Right atrium auricular region (tissue), 2 donors: ENCODE measurements around the gene CLCN4. TPM values are rescaled to one million over a fixed set of nuclear protein-coding genes. Genes with fewer than 3 reads are reported as not detected.

ENCODE experiments used
- DNase-seq: peaks from one replicate; pipeline ENCODE4 v3.0.0-alpha.2; 2019; ENCODE audit warnings: low spot score
- H3K27ac ChIP-seq, 2 donors: fragments of 200-600 bp; sonication (generic); 1 replicate in 1 of 2; 2 replicates in 1 of 2; pipeline ENCODE4 v1.5.1; 2016 to 2019
- H3K27me3 ChIP-seq, 2 donors: fragments of 200-600 bp; sonication (generic); one replicate each; pipeline versions ENCODE4 v1.5.1 to v1.6.0; 2017 to 2019
- H3K36me3 ChIP-seq: fragments of 200-600 bp; sonication (generic); one replicate; pipeline ENCODE4 v1.5.1; 2016
- H3K4me1 ChIP-seq, 2 donors: fragments of 200-600 bp; sonication (generic); one replicate each; pipeline versions ENCODE4 v1.5.1 to v1.6.0; 2017 to 2019
- H3K4me3 ChIP-seq, 2 donors: fragments of 200-600 bp; sonication (generic); 1 replicate in 1 of 2; 2 replicates in 1 of 2; pipeline ENCODE4 v1.5.1; 2017 to 2019; ENCODE audit warnings: mild to moderate bottlenecking in 1 of 2, moderate library complexity in 1 of 2
- H3K9me3 ChIP-seq, 2 donors: fragments of 200-600 bp; sonication (generic); one replicate each; pipeline ENCODE4 v1.5.1; 2019
- CTCF ChIP-seq, 2 donors: fragments of 200-600 bp; sonication (generic); IDR thresholded peaks; one replicate each; pipeline ENCODE4 v1.5.1; 2019; ENCODE audit warnings: antibody characterized with exemption in 2 of 2
- total RNA-seq, 2 donors: library from RNA; depleted of rRNA; stranded (reverse); fragments of >200 nt; gene quantifications; one replicate each; pipeline ENCODE4 v1.1.0, GENCODE V29; 2016

CLCN4 gene
- total RNA-seq, 2 donors from 2014 or later: 15.6 to 37.6 TPM

DNA sequence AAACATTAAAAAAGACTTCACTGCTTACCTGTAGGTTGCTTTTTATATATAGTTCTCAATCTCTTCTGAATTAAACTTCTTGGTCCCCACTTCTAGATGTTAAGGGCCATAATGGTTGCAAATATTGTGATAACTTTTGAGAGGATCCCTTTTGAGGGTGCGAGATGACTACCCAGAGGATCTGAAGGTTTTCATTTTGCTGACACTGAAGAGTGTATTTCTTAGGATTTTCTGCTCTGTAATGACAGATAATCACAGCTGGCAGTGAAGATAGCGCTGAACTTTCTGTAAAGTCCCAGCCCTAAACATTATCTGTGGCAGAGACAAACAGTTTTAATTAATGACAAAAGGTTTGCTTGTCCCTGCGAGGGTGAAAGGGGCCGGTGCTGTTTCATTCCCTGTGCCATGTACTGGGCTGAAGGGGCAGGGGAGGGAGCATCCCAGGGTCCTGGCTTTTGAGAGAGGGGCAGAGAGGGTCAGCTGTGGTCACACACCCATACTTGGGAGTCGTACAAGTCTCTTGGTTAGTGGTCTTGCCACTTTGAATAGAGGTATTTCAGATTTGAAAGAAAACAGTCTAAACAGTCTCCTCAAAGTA lies 22.2 kb downstream of the CLCN4 start:
- Histone ChIP-seq H3K9me3 (no peaks in the 10 kb centered on the region), H3K36me3 (no peaks in the 10 kb centered on the region), H3K27ac (no peak overlapping the region), H3K4me1 (peaks cover 0 to 25% of the 10 kb centered on the region in 2 donors), H3K27me3 (no peaks in the 10 kb centered on the region), H3K4me3 (no peak overlapping the region)
- TF ChIP-seq CTCF (IDR thresholded peaks at IDR 0.05): no peak
- no peak for DNase-seq

GRCh38 chrX:10183760-10184159 lies 27.0 kb downstream of the CLCN4 start:
- Histone ChIP-seq H3K36me3 (no peaks in the 10 kb centered on the region), H3K27me3 (no peaks in the 10 kb centered on the region), H3K9me3 (no peaks in the 10 kb centered on the region), H3K4me3 (no peak overlapping the region), H3K27ac (no peak overlapping the region), H3K4me1 (no peaks in the 10 kb centered on the region)
- no peak for TF ChIP-seq CTCF (IDR thresholded peaks at IDR 0.05)
- no peak for DNase-seq

- no peak overlapping the region for H3K4me3 ChIP-seq
- H3K36me3 ChIP-seq: no peaks in the 10 kb centered on the region
- no peaks in the 10 kb centered on the region for H3K27me3 ChIP-seq
- no peak for TF ChIP-seq CTCF (IDR thresholded peaks at IDR 0.05)
- no peaks in the 10 kb centered on the region for H3K9me3 ChIP-seq
- H3K27ac ChIP-seq: no peak overlapping the region
- no peak for DNase-seq
- no peaks in the 10 kb centered on the region for H3K4me1 ChIP-seq
Observed at GRCh38 chrX:10184411-10184810, 27.6 kb downstream of the CLCN4 start.

DNA sequence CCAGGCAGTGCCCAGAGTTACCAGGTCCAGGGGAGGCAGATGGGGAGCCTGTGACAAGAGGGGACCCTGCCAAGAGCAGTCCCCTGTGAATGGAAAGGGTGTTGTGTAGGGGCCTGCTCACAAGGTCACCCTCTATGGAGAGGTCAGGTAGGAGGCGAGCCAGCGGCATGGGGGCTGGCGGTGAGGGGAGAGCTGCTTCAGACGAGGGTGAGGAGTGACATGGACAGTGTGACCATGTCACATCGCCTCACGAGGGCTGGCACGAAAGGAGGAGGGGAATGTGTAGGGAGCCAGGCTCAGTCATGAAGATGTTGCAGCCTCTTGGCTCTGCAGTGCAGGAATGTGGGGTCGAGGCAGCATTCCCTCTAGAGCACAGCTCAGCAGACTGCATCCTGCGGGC lies 29.6 kb downstream of the CLCN4 start:
- Histone ChIP-seq H3K4me1 (peaks cover 0 to 4% of the 10 kb centered on the region in 2 donors), H3K27ac (no peak overlapping the region), H3K27me3 (no peaks in the 10 kb centered on the region), H3K4me3 (no peak overlapping the region), H3K9me3 (no peaks in the 10 kb centered on the region), H3K36me3 (no peaks in the 10 kb centered on the region)
- TF ChIP-seq CTCF (IDR thresholded peaks at IDR 0.05): no peak
- no peak for DNase-seq

DNA sequence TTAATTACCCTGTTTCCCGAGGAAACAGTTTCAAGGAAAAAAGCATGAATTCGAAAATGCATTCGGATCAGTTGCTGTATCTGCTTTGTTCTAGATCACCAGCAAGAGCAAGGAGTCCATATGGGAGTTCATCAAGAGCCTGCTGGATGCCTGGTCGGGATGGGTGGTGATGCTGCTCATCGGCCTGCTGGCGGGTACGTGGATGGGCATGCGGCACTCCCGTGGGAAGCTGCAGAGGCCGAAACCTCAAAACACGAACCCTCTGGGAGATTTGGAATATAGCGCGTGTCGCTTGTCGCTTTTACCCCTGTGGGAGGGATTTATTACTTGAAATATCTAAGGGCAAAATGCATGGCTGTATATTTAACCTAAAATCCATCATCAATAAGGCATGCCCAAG lies 30.6 kb downstream of the CLCN4 start:
- H3K9me3 ChIP-seq: no peaks in the 10 kb centered on the region
- no peaks in the 10 kb centered on the region for H3K36me3 ChIP-seq
- no peaks in the 10 kb centered on the region for H3K27me3 ChIP-seq
- no peak for DNase-seq
- no peak for TF ChIP-seq CTCF (IDR thresholded peaks at IDR 0.05)
- H3K4me3 ChIP-seq: no peak overlapping the region
- peaks cover 0 to 4% of the 10 kb centered on the region in 2 donors for H3K4me1 ChIP-seq
- no peak overlapping the region for H3K27ac ChIP-seq
